Measurements from ENCODE around the gene OPN1MW. TPM values are rescaled to one million over a fixed set of nuclear protein-coding genes. Genes with fewer than 3 reads are reported as not detected.

The OPN1MW gene
- total and polyA plus RNA-seq, 2 donors (not counting 3 experiments of a cell fraction or from before 2014, with no cell fraction given): not detected

DNA sequence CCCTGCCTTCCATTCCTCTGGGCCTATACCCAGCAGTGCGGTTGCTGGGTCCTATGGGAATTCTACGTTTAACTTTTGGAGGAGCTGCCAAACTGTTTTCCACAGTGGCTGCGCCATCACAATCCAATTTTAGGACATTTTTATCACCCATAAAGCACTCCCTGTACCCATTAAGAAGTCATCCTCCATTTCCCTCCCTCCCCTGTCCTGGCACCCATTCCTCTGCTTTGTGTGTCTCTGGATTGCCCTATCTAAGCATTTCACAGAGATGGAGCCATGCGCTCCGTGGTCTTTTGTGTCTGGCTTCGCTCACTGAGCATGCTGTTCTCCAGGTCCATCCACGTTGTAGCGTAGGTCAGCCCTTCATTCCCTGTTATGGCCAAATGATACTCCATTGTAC lies 40.0 kb upstream of the OPN1MW start:
- Histone ChIP-seq H3K4me3 (replicated peaks in 1 of 3; ENCODE audit: insufficient read depth in 1 of 3, low read depth in 1 of 3, low read length in 3 of 3) (no peak overlapping the region), H3K9ac (replicated peaks; ENCODE audit: extremely low read depth, insufficient read depth, low read length) (no peak overlapping the region), H3K27me3 (ENCODE audit: control insufficient read depth in 2 of 2, insufficient read depth in 2 of 2, low read length in 2 of 2) (no peaks in the 10 kb centered on the region), H3K27ac (ENCODE audit: insufficient read depth, low read depth, low read length) (no peak overlapping the region), H3K9me3 (replicated peaks; ENCODE audit: control insufficient read depth, insufficient read depth, low read length) (no peaks in the 10 kb centered on the region), H3K36me3 (ENCODE audit: control insufficient read depth in 2 of 2, extremely low read depth in 1 of 2, insufficient read depth in 2 of 2, low read length in 2 of 2) (no peaks in the 10 kb centered on the region), H3K79me2 (ENCODE audit: control insufficient read depth, insufficient read depth, low read length) (no peaks in the 10 kb centered on the region), H2AFZ (ENCODE audit: low read depth, low read length) (no peak overlapping the region), H3K4me1 (ENCODE audit: control insufficient read depth, extremely low read depth, insufficient read depth, low read length) (no peaks in the 10 kb centered on the region), H3K9me1 (replicated peaks; ENCODE audit: control insufficient read depth, extremely low read depth, insufficient read depth, low read length) (no peaks in the 10 kb centered on the region), H4K20me1 (replicated peaks; ENCODE audit: control insufficient read depth, extremely low read depth, insufficient read depth, low read length) (no peaks in the 10 kb centered on the region), H3K4me2 (ENCODE audit: insufficient read depth, low read length) (no peak overlapping the region)
- intact Hi-C loops (cut with micrococcal nuclease): no loop called here
- DNase-seq (ENCODE audit: low read depth, low spot score): no peak
- ChIA-PET CTCF (no interaction called here), POLR2A (no interaction called here)
- no TSS peak for BruUV-seq (replicated peaks)
- FAIRE-seq: no peak
- TF ChIP-seq POLR2A (IDR thresholded peaks at IDR 0.05; ENCODE audit: low read depth, low read length) (no peak), POLR2AphosphoS5 (IDR thresholded peaks at IDR 0.05; ENCODE audit: insufficient read depth, low read depth, low read length) (no peak), GATA2 (IDR thresholded peaks at IDR 0.05; ENCODE audit: insufficient read depth, insufficient read length, low read depth, low read length) (no peak), FOS (IDR thresholded peaks at IDR 0.05; ENCODE audit: borderline replicate concordance, insufficient read depth, low read length) (no peak), EZH2 (IDR thresholded peaks at IDR 0.05; ENCODE audit: borderline replicate concordance, low read depth, low read length, severe bottlenecking) (no peak), JUN (IDR thresholded peaks at IDR 0.05; ENCODE audit: borderline replicate concordance, insufficient read depth, insufficient read length, low read depth) (no peak), MYC (IDR thresholded peaks at IDR 0.05; ENCODE audit: low read depth, low read length) (no peak), MAX (IDR thresholded peaks at IDR 0.05; ENCODE audit: insufficient read depth, insufficient read length) (no peak)
- TF ChIP-seq, protein P1, sequence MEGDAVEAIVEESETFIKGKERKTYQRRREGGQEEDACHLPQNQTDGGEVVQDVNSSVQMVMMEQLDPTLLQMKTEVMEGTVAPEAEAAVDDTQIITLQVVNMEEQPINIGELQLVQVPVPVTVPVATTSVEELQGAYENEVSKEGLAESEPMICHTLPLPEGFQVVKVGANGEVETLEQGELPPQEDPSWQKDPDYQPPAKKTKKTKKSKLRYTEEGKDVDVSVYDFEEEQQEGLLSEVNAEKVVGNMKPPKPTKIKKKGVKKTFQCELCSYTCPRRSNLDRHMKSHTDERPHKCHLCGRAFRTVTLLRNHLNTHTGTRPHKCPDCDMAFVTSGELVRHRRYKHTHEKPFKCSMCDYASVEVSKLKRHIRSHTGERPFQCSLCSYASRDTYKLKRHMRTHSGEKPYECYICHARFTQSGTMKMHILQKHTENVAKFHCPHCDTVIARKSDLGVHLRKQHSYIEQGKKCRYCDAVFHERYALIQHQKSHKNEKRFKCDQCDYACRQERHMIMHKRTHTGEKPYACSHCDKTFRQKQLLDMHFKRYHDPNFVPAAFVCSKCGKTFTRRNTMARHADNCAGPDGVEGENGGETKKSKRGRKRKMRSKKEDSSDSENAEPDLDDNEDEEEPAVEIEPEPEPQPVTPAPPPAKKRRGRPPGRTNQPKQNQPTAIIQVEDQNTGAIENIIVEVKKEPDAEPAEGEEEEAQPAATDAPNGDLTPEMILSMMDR (IDR thresholded peaks at IDR 0.05; ENCODE audit: extremely low read depth in 1 of 2, insufficient read depth in 1 of 2, low read depth in 1 of 2, low read length in 2 of 2): no peak
- dilution Hi-C loops (cut with MboI; ENCODE audit: extremely low pct_ligation_motif_present, low sequenced_read_pairs): no loop called here

All from endothelial cell of umbilical vein (primary cell).